Activated naive CD8-positive, alpha-beta T cell (primary cell): ENCODE measurements around the gene TCERG1L.

Experiments
- H3K27ac Mint-ChIP-seq: one replicate; pipeline ENCODE4 v1.8.0; 2021; ENCODE audit warnings: mixed read lengths
- H3K27me3 Mint-ChIP-seq: one replicate; pipeline ENCODE4 v1.8.0; 2021; ENCODE audit warnings: mixed read lengths
- H3K36me3 Mint-ChIP-seq: one replicate; pipeline ENCODE4 v1.8.0; 2021; ENCODE audit warnings: mixed read lengths
- H3K4me1 Mint-ChIP-seq: one replicate; pipeline ENCODE4 v1.8.0; 2021; ENCODE audit warnings: low read depth, mixed read lengths
- H3K4me3 Mint-ChIP-seq: one replicate; pipeline ENCODE4 v1.8.0; 2021; ENCODE audit warnings: mild to moderate bottlenecking, mixed read lengths
- H3K9me3 Mint-ChIP-seq: one replicate; pipeline ENCODE4 v1.8.0; 2021; ENCODE audit warnings: low read depth, mixed read lengths

Gene TCERG1L, protein sequence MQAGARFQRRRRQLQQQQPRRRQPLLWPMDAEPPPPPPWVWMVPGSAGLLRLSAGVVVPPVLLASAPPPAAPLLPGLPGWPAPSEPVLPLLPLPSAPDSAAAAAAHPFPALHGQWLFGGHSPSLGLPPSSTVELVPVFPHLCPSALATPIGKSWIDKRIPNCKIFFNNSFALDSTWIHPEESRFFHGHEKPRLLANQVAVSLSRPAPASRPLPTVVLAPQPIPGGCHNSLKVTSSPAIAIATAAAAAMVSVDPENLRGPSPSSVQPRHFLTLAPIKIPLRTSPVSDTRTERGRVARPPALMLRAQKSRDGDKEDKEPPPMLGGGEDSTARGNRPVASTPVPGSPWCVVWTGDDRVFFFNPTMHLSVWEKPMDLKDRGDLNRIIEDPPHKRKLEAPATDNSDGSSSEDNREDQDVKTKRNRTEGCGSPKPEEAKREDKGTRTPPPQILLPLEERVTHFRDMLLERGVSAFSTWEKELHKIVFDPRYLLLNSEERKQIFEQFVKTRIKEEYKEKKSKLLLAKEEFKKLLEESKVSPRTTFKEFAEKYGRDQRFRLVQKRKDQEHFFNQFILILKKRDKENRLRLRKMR

GRCh38 chr10:131311661-131312477 lies at the start of gene TCERG1L:
Gene TCERG1L (minus strand): TSS chr10:131311721. CDS start chr10:131311635, 86 bp downstream.
- no peaks in the 10 kb centered on the region for H3K36me3 Mint-ChIP-seq
- peaks cover 7% of the 10 kb centered on the region for H3K4me1 Mint-ChIP-seq
- peak within 1 kb of the TSS; percentile 79 for H3K4me3 Mint-ChIP-seq
- H3K27ac Mint-ChIP-seq: no peak within 1 kb of the TSS
- H3K27me3 Mint-ChIP-seq: peaks cover 38% of the 10 kb centered on the region
- H3K9me3 Mint-ChIP-seq: no peaks in the 10 kb centered on the region

- Mint-ChIP-seq H3K27ac (no peak overlapping the region), H3K36me3 (no peaks in the 10 kb centered on the region), H3K27me3 (no peaks in the 10 kb centered on the region), H3K4me3 (no peak overlapping the region), H3K4me1 (no peaks in the 10 kb centered on the region), H3K9me3 (no peaks in the 10 kb centered on the region)
Observed at GRCh38 chr10:131358741-131359442, 47.4 kb upstream of the TCERG1L start.

- H3K27me3 Mint-ChIP-seq: no peaks in the 10 kb centered on the region
- no peak overlapping the region for H3K27ac Mint-ChIP-seq
- no peaks in the 10 kb centered on the region for H3K4me1 Mint-ChIP-seq
- H3K4me3 Mint-ChIP-seq: no peak overlapping the region
- H3K9me3 Mint-ChIP-seq: no peaks in the 10 kb centered on the region
- H3K36me3 Mint-ChIP-seq: no peaks in the 10 kb centered on the region
Observed at GRCh38 chr10:131356442-131356841, 44.9 kb upstream of the TCERG1L start.

- Mint-ChIP-seq H3K27me3 (no peaks in the 10 kb centered on the region), H3K27ac (no peak overlapping the region), H3K36me3 (no peaks in the 10 kb centered on the region), H3K9me3 (no peaks in the 10 kb centered on the region), H3K4me3 (no peak overlapping the region), H3K4me1 (no peaks in the 10 kb centered on the region)
Observed at GRCh38 chr10:131355881-131356280, 44.4 kb upstream of the TCERG1L start.

- H3K9me3 Mint-ChIP-seq: no peaks in the 10 kb centered on the region
- H3K27ac Mint-ChIP-seq: no peak overlapping the region
- no peak overlapping the region for H3K4me3 Mint-ChIP-seq
- no peaks in the 10 kb centered on the region for H3K4me1 Mint-ChIP-seq
- H3K27me3 Mint-ChIP-seq: peaks cover 6% of the 10 kb centered on the region
- H3K36me3 Mint-ChIP-seq: no peaks in the 10 kb centered on the region
Observed at GRCh38 chr10:131355056-131355455, 43.5 kb upstream of the TCERG1L start.

- H3K27me3 Mint-ChIP-seq: peaks cover 10% of the 10 kb centered on the region
Observed at GRCh38 chr10:131354380-131354779, 42.9 kb upstream of the TCERG1L start.

GRCh38 chr10:131352765-131353290 lies 41.3 kb upstream of the TCERG1L start:
- peaks cover 10% of the 10 kb centered on the region for H3K27me3 Mint-ChIP-seq
- no peak overlapping the region for H3K27ac Mint-ChIP-seq
- no peaks in the 10 kb centered on the region for H3K36me3 Mint-ChIP-seq
- H3K9me3 Mint-ChIP-seq: no peaks in the 10 kb centered on the region
- no peak overlapping the region for H3K4me3 Mint-ChIP-seq
- H3K4me1 Mint-ChIP-seq: no peaks in the 10 kb centered on the region

More at GRCh38 chr10:131354380-131354779, 42.9 kb upstream of the TCERG1L start:
- H3K9me3 Mint-ChIP-seq: no peaks in the 10 kb centered on the region
- no peak overlapping the region for H3K27ac Mint-ChIP-seq
- H3K4me3 Mint-ChIP-seq: no peak overlapping the region
- no peaks in the 10 kb centered on the region for H3K36me3 Mint-ChIP-seq
- no peaks in the 10 kb centered on the region for H3K4me1 Mint-ChIP-seq

DNA sequence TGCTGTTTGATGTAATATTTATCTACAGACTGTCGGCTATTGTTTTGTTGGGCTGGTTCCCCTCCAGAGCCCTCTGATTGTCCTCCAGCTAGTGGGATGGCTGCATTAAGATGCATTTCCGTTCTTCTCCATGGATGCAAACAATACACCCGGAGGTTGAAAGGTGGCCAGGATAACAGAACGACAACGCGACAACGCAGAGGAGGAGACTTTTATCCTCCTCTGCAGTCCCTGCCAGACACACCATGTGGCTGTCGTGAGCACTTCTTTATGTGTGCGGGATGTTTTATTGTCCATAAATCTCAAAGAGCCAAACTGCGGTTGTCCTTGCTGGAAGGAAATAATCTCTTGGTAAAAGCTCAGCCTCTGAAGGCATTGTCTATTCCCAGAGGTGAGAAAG lies 39.1 kb upstream of the TCERG1L start:
- no peak overlapping the region for H3K27ac Mint-ChIP-seq
- H3K4me3 Mint-ChIP-seq: no peak overlapping the region
- no peaks in the 10 kb centered on the region for H3K36me3 Mint-ChIP-seq
- peaks cover 10% of the 10 kb centered on the region for H3K27me3 Mint-ChIP-seq
- no peaks in the 10 kb centered on the region for H3K4me1 Mint-ChIP-seq
- H3K9me3 Mint-ChIP-seq: no peaks in the 10 kb centered on the region

DNA sequence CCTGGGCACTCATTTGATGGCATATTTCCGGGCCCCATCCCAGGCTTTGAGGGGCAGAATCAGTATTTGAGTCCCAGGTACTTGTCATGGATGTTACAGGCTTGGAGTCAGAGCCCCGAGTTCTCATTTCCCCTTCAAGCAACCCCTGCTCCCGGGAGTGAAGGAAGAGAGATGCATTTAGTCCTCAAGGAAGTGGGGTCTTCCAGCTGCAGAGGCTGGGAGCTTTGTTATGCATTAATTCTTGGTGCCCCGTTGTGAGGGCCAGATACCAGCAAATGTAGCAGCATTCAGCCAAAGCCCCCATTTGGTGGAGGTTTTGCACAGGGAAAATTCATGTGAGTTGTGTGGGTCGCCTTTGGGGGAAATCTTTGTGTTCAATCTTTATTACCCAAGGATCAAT lies 38.7 kb upstream of the TCERG1L start:
- no peaks in the 10 kb centered on the region for H3K36me3 Mint-ChIP-seq
- H3K4me3 Mint-ChIP-seq: no peak overlapping the region
- no peak overlapping the region for H3K27ac Mint-ChIP-seq
- H3K27me3 Mint-ChIP-seq: peaks cover 10% of the 10 kb centered on the region
- no peaks in the 10 kb centered on the region for H3K4me1 Mint-ChIP-seq
- no peaks in the 10 kb centered on the region for H3K9me3 Mint-ChIP-seq

DNA sequence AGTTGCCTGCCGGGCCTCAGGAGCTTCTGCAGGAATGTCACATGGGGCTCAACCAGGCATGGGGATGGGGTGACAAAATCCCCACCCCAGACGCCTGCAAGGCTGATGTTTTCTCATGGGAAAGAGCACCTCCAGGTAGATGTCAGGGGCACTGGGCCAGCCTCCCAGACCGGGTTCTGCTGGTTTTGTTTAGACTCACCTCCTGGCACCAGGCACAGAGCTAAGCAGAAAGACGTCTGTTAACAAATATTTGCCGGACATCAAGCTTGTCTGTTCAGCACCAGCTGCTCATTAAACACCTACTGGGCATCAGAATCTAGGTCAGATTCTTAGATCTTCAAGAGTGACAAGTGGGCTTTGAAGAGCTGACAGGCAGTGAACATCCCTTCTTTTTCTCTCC lies 34.9 kb upstream of the TCERG1L start:
- H3K27ac Mint-ChIP-seq: no peak overlapping the region
- H3K36me3 Mint-ChIP-seq: no peaks in the 10 kb centered on the region
- no peak overlapping the region for H3K4me3 Mint-ChIP-seq
- H3K4me1 Mint-ChIP-seq: no peaks in the 10 kb centered on the region
- no peaks in the 10 kb centered on the region for H3K9me3 Mint-ChIP-seq
- H3K27me3 Mint-ChIP-seq: peaks cover 10% of the 10 kb centered on the region

DNA sequence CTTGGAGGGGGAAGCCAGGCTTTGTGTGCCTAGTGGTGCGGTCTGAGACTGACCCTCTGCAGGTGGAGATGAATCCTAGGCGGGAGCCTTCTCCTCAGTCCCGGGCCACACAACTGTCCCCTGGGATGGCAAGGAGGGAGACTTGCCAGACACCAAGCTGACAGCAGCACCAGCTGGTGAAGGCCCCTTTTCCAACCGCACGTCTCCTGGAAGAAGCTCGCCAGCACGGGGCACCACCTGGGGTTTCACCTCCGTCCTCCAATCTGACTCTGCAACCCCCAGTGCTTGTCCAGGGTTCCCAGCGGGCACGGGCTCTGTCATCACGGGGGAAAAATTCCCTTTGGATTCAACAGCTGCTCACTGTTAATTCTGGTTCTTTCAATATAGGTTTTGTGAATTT lies 34.2 kb upstream of the TCERG1L start:
- Mint-ChIP-seq H3K4me1 (no peaks in the 10 kb centered on the region), H3K36me3 (no peaks in the 10 kb centered on the region), H3K9me3 (no peaks in the 10 kb centered on the region), H3K27ac (no peak overlapping the region), H3K4me3 (no peak overlapping the region), H3K27me3 (peaks cover 8% of the 10 kb centered on the region)

GRCh38 chr10:131344747-131345146 lies 33.2 kb upstream of the TCERG1L start:
- Mint-ChIP-seq H3K27ac (no peak overlapping the region), H3K27me3 (peaks cover under 1% of the 10 kb centered on the region), H3K36me3 (no peaks in the 10 kb centered on the region), H3K9me3 (no peaks in the 10 kb centered on the region), H3K4me3 (no peak overlapping the region), H3K4me1 (no peaks in the 10 kb centered on the region)

DNA sequence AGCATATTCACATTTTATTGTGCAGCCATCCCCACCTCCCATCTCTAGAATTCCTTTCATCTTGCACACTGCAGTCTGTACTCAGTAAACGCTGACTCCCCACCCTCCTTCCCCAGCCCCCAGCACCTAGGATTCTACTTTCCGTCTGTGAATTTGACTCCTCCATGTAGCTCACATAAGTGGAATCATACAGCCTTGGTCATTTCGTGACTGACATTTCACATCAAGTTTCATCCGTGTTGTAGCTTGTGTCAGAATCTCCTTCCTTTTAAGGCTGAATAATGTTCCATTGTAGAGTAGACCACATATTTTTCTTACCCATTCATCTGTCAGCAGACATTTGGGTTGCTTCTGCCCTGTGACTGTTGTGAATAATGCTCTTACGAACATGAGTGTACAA lies 26.2 kb upstream of the TCERG1L start:
- Mint-ChIP-seq H3K27ac (no peak overlapping the region), H3K4me3 (no peak overlapping the region), H3K27me3 (peaks cover 4% of the 10 kb centered on the region), H3K9me3 (peaks cover 18% of the 10 kb centered on the region), H3K36me3 (no peaks in the 10 kb centered on the region), H3K4me1 (no peaks in the 10 kb centered on the region)

DNA sequence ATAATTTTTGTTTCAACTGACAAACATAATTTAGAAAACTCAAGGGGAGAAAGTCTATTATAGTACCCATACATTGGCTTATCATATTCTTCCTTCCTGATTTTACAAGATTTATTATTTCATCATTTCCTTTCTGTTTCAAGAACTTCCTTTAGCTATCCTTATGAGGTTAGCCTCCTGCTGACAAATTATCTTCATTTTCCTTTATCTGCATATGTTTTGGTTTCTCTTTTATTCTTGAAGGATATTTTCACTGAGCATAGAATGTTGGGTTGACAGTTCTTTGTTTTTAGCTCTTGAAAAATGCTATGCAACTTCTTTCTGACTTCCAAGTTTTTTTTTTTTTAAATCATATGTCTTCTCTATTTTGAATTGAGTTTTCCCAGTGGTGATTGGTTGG lies 21.3 kb upstream of the TCERG1L start:
- Mint-ChIP-seq H3K27ac (no peak overlapping the region), H3K4me3 (no peak overlapping the region), H3K4me1 (no peaks in the 10 kb centered on the region), H3K27me3 (peaks cover 6% of the 10 kb centered on the region), H3K9me3 (peaks cover 20% of the 10 kb centered on the region), H3K36me3 (no peaks in the 10 kb centered on the region)
